ENCODE data around the gene PIGQ.

The PIGQ gene

GRCh38 chr16:583470-583814 is 13.7 kb downstream of the PIGQ start:
- FAIRE-seq: no peak

DNA sequence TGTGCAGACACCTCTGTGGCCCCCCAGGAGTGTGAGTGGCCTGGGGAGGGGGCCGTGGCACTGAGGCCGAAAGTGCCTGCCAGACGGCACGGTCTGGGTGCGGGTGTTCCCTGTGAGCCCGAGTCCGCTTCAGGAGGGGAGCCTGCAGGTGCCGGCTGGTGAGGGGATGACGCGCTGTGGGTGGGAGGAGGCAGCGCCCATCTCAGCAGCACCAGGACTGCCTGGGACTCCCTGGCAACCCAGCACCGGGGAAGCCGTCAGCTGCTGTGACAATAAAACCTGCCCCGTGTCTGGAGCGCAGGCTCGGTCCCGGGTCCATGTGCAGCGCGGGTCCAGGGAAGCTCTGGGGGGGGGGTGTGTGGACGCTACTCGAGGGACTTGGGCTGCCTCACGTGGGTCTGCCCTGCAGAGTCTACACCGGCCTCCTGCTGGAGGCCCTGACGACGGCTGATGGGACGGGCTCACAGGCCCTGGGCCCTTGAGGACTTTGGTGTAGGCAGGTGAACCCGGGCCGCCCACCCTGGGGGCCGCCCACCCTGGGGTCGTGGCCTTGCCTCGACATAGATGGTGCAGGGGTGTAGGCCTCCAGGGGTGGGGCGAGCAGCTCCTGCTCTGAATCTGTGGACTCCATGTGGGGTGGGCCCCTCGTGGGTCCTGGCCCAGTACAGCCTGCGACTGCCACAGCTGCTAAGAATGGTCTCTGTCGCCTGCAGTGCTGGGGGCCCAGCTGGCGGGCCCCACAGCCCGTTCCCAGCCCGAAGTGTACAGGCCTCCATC is 14.2 kb downstream of the PIGQ start:
- FAIRE-seq: no peak
- no peak for DNase-seq (ENCODE audit: insufficient read length, low spot score)

More at GRCh38 chr16:583470-583814, 13.7 kb downstream of the PIGQ start:
- no peak for DNase-seq (ENCODE audit: insufficient read length, low spot score)

DNA sequence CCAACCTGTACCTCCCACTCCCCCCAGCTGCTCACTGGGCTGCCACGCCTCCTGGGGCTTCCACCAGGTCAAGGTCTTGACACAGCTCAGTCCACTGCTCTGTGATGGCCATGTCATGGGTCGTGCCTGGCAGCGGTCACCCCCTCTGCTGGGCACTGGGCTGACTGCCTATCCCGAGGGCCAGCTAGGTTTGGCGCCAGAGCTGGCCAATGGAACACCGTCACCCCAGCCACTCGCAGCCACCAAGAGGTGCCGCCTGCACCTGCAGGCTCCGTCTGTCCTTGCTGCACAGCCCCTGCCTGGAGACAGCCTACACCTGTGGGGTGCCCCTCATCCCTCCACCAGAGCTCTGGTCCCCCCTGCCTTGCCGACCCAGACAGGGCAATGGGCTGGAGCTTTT is 15.6 kb downstream of the PIGQ start:
- FAIRE-seq (no peak), DNase-seq (ENCODE audit: insufficient read length, low spot score) (no peak)

DNA sequence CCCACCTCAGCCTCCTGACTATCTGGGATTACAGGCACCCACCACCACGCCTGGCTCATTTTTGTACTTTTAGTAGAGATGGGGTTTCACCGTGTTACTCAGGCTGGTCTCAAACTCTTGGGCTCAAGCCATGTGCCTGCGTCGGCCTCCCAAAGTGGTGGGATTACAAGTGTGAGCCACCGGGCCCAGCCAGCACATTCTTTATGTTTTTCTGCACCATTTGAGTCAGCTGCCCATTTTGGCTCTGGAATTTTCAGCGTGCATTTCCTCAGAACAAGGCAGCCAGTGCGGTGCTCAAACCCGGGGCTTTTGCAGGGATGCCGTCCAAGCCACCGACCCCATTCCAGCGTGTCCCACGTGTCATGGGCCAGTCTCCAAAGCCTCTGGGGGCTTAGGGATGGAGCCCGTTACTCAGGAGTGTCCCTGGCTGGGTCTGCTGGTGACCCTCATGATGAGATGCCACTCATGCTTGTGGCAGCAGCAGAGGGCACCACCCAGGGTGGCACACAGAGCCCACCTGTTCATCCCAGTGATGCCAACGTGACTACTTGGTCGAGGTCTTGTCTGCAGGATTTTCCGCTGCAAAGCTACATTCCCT is 16.4 kb downstream of the PIGQ start:
- FAIRE-seq (no peak), DNase-seq (ENCODE audit: insufficient read length, low spot score) (no peak)

DNA sequence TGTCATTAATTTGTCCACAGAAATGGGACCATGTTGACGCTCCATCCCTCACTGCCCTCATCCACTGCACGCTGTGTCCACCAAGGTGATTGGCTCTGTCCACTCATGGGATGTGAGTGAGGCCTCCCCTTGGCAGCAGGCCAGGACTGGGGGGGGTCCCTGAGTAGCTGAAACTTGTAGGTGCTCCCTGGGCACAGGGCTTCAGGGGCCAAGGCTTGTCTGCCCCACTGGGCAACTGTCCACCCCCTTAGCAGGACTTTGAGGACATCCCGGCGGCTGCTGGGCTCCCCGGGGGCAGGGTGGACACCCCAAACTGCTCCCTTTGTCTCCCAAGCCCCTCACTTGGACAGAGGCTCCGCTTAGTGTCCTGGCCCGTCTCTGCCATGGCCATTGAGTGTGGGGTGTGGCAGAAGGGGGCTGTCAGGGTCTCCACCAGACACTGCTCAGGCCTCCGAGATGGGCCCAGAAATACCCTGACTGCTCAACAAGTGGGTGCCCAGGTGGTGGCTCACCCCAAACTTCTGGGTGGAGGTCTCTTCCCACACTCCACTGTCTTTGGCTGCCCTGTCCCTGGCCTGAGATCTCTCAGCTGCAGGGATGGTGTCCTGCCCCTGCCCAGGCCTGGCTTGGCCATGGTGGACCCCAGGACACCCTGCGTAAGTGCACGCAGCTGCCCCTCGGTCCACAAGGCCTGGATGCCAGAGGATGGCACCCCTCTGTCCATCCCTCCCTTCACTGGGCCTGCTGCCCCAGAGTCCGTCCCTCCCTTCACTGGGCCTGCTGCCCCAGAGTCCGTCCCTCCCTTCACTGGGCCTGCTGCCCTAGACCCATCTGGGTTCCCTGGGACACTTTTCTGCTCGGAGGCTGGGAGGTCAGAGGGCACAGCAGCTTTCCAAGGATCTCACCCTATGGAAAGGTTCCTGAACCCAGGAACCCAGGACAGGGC is 17.1 kb downstream of the PIGQ start:
- no peak for FAIRE-seq
- DNase-seq (ENCODE audit: insufficient read length, low spot score): no peak

GRCh38 chr16:588639-588888 is 18.8 kb downstream of the PIGQ start:
- FAIRE-seq (peak; percentile 42), DNase-seq (ENCODE audit: insufficient read length, low spot score) (no peak)

- FAIRE-seq (no peak), DNase-seq (ENCODE audit: insufficient read length, low spot score) (peak; percentile 88)
These were observed 19.3 kb downstream of the PIGQ start for GRCh38 chr16:588889-589657.

DNA sequence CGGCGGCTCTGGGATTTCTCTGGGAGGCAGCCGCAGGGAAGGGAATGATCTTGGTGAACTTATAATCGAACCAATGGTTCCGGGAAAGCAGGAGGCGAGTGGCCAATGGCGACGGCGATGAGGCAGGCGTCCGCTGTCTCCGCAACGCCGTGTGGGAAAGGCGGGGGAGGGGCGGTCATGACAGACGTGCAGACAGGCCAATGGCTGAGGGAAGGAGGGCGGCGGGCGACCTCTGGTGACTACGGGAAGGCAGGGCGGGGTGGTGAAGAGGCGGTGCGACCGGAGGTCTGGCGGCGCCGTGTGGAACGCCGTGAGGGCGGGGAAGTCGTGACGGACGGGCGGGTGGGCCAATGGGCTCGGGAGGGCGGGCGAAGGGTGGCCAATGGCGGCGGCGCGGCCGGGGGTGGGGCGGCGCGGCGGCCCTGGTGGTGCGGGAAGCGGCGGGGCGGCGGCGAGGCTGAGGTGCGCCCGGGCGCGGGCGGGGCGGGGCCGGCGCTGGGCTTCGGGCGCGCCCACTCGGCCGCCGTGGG is 20.0 kb downstream of the PIGQ start, which contains the start of gene RAB40C:
TSS of gene RAB40C (plus strand) at position 409 of the 530 bp plus-strand sequence. CDS start 226 bp downstream, outside the sequence.
- peak; percentile 99 for DNase-seq (ENCODE audit: insufficient read length, low spot score)
- FAIRE-seq: peak; percentile 90

DNA sequence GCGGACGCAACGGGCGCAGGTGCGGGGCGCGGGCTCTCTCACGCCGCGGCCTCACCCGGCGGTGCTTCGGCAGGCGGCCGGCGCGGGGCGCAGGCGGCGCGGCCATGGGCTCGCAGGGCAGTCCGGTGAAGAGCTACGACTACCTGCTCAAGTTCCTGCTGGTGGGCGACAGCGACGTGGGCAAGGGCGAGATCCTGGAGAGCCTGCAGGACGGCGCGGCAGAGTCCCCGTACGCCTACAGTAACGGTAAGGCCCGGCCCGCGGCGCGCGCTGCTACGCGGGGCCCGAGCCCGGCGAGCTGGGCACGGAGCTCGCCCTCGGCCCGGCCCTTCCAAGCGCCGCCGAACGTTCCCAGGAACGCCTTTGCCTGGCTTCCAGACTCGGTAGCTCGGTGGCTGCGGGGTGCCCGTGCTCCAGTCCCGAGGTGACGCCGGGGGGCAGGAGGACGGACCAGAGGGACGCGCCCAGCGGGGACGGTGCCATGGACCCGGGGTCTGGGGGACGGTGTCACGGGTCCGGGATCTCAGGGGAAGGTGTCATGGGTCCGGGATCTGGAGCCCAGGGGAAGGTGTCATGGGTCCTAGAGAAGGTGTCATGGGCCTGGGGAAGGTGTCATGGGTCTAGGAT is 20.5 kb downstream of the PIGQ start:
- FAIRE-seq: no peak
- no peak for DNase-seq (ENCODE audit: insufficient read length, low spot score)

GRCh38 chr16:590815-591200 is 21.0 kb downstream of the PIGQ start:
- no peak for FAIRE-seq
- no peak for DNase-seq (ENCODE audit: insufficient read length, low spot score)

DNA sequence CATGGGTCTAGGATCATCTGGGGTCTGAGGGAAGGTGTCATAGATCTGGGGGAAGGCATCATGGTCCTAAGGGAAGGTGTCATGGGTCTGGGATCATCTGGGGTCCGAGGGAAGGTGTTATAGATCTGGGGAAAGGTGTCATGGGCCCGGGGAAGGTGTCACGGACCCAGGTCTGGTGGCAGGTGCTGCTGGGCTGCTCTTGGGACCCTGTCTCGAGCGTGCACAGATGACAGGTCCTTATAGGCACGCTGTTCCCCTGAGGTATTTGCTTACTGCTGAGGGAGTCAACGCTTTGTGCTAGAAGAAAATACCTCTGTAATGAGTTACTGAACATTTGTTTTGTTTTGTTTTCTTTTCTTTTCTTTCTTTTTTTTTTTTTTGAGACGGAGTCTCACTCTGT is 21.5 kb downstream of the PIGQ start:
- FAIRE-seq (no peak), DNase-seq (ENCODE audit: insufficient read length, low spot score) (no peak)

GRCh38 chr16:591892-592517 is 22.2 kb downstream of the PIGQ start:
- FAIRE-seq (no peak), DNase-seq (ENCODE audit: insufficient read length, low spot score) (no peak)

DNA sequence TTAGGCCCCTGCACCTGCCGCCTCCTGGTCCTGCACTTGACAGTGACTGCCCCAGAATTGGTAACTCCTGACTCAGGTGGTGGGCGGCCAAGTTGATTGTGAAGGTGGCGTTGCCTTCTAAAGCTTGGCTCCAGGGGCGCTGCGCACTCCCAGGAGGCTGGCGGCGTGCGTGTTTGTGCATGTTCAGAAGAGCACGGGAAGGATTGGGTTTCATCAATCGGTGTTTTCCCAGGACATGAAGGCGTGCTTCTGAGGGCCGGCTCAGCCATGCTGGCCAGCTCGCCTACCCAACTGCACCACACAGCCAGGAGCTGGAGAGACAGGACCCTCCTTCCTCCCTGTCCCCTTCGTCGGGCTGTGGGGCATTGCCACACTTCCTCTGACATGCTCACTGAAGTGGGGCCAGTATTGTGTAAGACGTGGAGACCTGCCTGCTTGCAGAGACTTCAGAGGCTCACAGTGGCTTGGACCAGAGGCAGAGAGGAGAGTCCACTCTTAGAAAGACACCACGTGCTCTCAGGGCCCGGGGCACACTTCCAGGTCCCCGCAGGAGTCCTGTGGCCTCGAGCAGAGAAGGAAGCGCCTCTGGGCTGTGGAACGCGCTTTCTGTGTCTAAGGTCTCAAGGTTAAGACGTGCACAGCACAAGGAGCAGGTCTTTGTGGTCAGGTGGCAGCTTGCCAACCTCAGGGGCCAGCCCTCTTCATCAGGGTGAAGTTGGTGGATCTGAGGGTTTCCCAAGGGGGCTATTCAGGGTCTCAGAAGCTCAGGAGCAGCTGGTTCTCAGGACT is 22.9 kb downstream of the PIGQ start:
- FAIRE-seq (no peak), DNase-seq (ENCODE audit: insufficient read length, low spot score) (no peak)

DNA sequence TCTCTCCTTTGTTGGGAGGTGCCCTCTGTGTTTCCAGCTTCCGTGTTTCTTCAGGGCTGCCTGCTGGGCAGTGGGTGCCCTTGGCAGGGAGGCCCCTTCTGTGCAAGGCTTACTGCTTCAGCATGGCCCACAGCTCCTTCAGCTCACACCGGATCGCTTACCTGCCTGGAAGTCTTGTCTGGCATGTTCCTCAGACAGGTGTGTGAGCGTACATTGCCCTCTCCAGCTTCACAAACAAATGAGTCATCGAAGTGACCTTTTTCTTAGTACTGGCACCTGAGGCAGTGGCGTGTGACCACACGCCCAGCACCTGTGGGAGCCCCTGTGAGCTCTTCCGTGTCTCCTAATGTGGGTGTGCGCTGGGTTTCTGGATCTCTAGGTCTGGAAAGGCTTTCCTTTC is 23.6 kb downstream of the PIGQ start:
- DNase-seq (ENCODE audit: insufficient read length, low spot score): no peak
- no peak for FAIRE-seq

- FAIRE-seq (no peak), DNase-seq (ENCODE audit: insufficient read length, low spot score) (no peak)
These were observed 24.0 kb downstream of the PIGQ start for GRCh38 chr16:593807-594206.

- no peak for FAIRE-seq
- DNase-seq (ENCODE audit: insufficient read length, low spot score): no peak
These were observed 25.3 kb downstream of the PIGQ start for GRCh38 chr16:595094-595528.

- DNase-seq (ENCODE audit: insufficient read length, low spot score) (no peak), FAIRE-seq (no peak)
These were observed 26.4 kb downstream of the PIGQ start for GRCh38 chr16:595942-596735.

- FAIRE-seq (no peak), DNase-seq (ENCODE audit: insufficient read length, low spot score) (no peak)
These were observed 26.9 kb downstream of the PIGQ start for GRCh38 chr16:596736-597060.

Measured in GM19239 (cell line).